Mesothelial cell of epicardium (in vitro differentiated cells): ENCODE measurements around the gene WDR93. TPM values are rescaled to one million over a fixed set of nuclear protein-coding genes. Genes with fewer than 3 reads are reported as not detected.

Experiments used
- DNase-seq, 2 experiments: peaks; one replicate each; pipeline ENCODE4 v3.0.0; 2021; ENCODE audit warnings: low spot score in 2 of 2; ENCODE audit not compliant: unreplicated experiment in 2 of 2
- H3K27ac Mint-ChIP-seq: 2 replicates; pipeline ENCODE4 v1.8.0; 2021; ENCODE audit warnings: mixed read lengths
- H3K27me3 Mint-ChIP-seq: 2 replicates; pipeline ENCODE4 v1.8.0; 2021; ENCODE audit warnings: low read depth, mixed read lengths
- H3K36me3 Mint-ChIP-seq: 2 replicates; pipeline ENCODE4 v1.8.0; 2021; ENCODE audit warnings: mixed read lengths
- H3K4me1 Mint-ChIP-seq: 2 replicates; pipeline ENCODE4 v1.8.0; 2021; ENCODE audit warnings: mixed read lengths
- H3K4me3 Mint-ChIP-seq: 2 replicates; pipeline ENCODE4 v1.8.0; 2021; ENCODE audit warnings: mild to moderate bottlenecking, moderate library complexity, mixed read lengths
- H3K9me3 Mint-ChIP-seq: 2 replicates; pipeline ENCODE4 v1.8.0; 2021; ENCODE audit warnings: mixed read lengths
- CTCF ChIP-seq: fragments of 200-600 bp; sonication (generic); IDR thresholded peaks from one replicate; pipeline ENCODE4 v1.5.0; 2021; ENCODE audit warnings: antibody characterized with exemption; ENCODE audit not compliant: unreplicated experiment
- total RNA-seq: library from RNA; stranded (reverse); gene quantifications from 3 replicates; pipeline ENCODE4 v1.2.1, GENCODE V29; 2021

WDR93 gene
- total RNA-seq, 1 donor from 2014 or later, result 0.34 TPM

- Mint-ChIP-seq H3K27me3 (peaks cover 7% of the 10 kb centered on the region), H3K4me3 (no peak overlapping the region), H3K4me1 (peaks cover 2% of the 10 kb centered on the region), H3K9me3 (no peaks in the 10 kb centered on the region), H3K27ac (no peak overlapping the region), H3K36me3 (no peaks in the 10 kb centered on the region)
- TF ChIP-seq CTCF, result no peak
- DNase-seq, result no peak
These were observed 52.4 kb downstream of the WDR93 start for GRCh38 chr15:89743011-89743410.

- H3K27ac Mint-ChIP-seq, result no peak overlapping the region
- no peaks in the 10 kb centered on the region for H3K36me3 Mint-ChIP-seq
- no peak overlapping the region for H3K4me3 Mint-ChIP-seq
- no peaks in the 10 kb centered on the region for H3K9me3 Mint-ChIP-seq
- peaks cover 7% of the 10 kb centered on the region for H3K27me3 Mint-ChIP-seq
- DNase-seq, result no peak
- H3K4me1 Mint-ChIP-seq, result peaks cover 2% of the 10 kb centered on the region
- TF ChIP-seq CTCF, result no peak
These were observed 53.0 kb downstream of the WDR93 start for GRCh38 chr15:89743594-89743993.

- Mint-ChIP-seq H3K27me3 (peaks cover 7% of the 10 kb centered on the region), H3K4me3 (no peak overlapping the region), H3K36me3 (no peaks in the 10 kb centered on the region), H3K27ac (no peak overlapping the region), H3K4me1 (peaks cover 1% of the 10 kb centered on the region), H3K9me3 (no peaks in the 10 kb centered on the region)
- TF ChIP-seq CTCF, result no peak
- DNase-seq, result no peak
These were observed 54.5 kb downstream of the WDR93 start for GRCh38 chr15:89745131-89745530.

- Mint-ChIP-seq H3K9me3 (no peaks in the 10 kb centered on the region), H3K4me3 (no peak overlapping the region), H3K27me3 (peaks cover 9% of the 10 kb centered on the region), H3K36me3 (no peaks in the 10 kb centered on the region), H3K27ac (no peak overlapping the region), H3K4me1 (no peaks in the 10 kb centered on the region)
- DNase-seq, result no peak
- no peak for TF ChIP-seq CTCF
These were observed 55.2 kb downstream of the WDR93 start for GRCh38 chr15:89745768-89746167.

- no peak for TF ChIP-seq CTCF
- H3K27ac Mint-ChIP-seq, result no peak overlapping the region
- no peaks in the 10 kb centered on the region for H3K36me3 Mint-ChIP-seq
- no peak for DNase-seq
- H3K9me3 Mint-ChIP-seq, result no peaks in the 10 kb centered on the region
- peaks cover 8% of the 10 kb centered on the region for H3K27me3 Mint-ChIP-seq
- no peaks in the 10 kb centered on the region for H3K4me1 Mint-ChIP-seq
- no peak overlapping the region for H3K4me3 Mint-ChIP-seq
These were observed 55.8 kb downstream of the WDR93 start for GRCh38 chr15:89746386-89746780.
